CD4-positive, alpha-beta T cell treated with Interleukin-17A for 4 hours (primary cell): Measurements from ENCODE around the gene RGS7BP.

ENCODE experiments used
- DNase-seq: peaks from one replicate; pipeline ENCODE4 v3.0.0-alpha.2; 2020; ENCODE audit warnings: mixed read lengths

RGS7BP gene

DNA sequence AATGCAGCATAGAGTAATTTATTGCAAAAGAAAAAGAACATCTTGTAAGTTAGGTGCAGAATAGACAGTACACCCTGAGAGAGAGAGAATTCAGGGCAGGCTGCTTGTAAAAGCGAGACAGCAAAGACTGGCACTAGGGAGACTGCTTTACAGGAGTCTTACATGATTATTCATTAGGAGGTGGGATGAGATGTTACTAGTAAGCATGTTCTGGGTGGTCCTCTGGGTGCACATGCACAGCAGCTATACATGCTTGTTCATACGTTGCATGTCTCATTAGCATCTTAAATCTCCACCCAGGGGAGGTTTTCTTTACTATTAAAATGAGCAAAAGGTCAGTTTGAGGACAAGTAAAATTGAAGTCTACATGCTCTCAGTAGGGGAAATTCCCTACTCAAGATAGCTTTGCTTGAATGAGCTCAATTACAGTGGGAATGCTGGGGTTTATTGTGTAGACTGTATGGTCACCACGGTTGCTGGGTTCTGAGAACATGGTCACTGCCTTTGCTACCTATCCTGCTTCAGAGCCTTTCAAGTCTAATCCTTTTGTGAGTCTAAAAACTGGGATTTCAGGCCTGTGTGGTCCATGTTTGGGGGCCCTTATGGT is 60.6 kb downstream of the RGS7BP start:
- no peak for DNase-seq

DNA sequence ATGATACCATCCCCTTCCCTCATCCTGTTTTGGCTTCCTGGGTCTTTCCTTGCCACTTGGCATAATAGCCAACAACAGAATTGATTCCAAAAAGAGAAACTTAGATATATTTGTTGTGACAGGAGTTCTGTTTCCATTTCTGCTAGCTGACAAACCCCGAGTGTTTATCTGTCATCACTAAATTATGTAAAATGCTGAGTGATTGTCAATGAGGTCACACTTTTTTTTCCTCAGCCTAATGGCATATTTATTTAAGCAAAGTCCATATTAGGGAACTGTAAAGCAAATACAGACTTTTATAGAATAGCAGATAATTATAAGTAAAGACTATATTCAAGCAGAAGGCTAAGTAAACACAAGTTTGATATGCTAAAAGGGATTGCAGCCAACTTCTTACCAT is 64.0 kb downstream of the RGS7BP start:
- DNase-seq: no peak

DNA sequence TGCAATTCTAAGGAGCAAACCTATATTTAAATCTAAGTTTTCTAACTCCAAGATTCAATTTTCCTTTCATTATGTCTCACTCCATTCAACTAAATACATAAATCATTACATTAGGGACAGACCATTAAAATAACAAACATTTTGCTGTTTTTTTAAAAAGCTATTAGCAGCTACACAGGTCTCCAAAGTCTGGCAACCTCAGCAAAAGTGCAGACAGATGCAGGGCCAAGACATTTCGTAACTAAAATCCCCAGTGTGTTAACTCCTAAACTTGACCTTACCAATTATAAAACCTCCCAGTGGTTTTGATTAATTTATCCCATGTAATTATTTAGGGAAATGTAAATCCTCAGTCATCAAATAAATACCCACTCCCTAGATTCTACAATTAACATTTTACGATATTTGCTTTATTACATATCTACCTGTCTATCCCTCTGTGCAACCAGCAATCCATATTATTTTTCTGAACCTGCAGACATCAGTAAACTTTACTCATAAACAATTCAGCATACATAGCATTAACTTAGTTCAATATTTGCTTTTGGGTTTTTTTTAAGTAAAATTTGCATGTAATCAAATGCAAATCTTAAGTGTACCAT is 64.7 kb downstream of the RGS7BP start:
- DNase-seq: no peak

DNA sequence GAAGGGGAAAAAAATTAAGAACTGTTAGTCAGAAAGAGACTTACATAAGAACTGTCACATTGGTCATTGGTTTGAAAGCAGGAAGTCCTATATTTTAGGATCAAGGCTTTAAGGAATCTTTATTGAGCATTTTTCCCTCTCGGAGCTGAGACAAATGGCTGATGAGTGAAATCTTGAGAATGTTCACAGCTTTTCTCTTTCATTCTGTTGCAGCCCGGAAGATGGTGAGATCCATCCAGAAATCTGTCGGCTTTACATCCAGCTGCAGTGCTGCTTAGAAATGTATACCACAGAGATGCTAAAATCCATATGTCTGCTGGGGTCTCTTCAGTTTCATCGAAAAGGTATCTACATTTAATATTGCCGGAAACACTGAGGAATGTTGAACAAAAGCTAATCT is 69.7 kb downstream of the RGS7BP start:
- no peak for DNase-seq

DNA sequence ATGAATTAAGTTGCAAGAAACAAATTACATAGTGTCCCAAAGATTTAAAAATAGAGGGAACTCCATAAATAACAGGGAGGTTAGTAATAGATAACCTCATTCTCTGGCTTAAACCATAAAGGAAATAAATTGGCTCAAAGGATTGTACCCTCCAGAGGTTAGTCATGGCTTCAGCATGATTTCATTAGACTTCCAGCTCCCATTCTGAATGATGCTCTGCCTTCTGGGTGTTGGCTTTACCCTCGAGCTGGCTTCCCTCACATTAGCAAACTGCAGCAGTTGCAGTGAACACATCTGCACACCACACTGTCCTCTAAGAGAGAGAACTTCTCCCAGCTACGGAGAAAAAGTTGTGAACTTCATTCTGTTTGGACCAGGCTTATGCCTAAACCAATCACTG is 70.4 kb downstream of the RGS7BP start:
- DNase-seq: no peak

DNA sequence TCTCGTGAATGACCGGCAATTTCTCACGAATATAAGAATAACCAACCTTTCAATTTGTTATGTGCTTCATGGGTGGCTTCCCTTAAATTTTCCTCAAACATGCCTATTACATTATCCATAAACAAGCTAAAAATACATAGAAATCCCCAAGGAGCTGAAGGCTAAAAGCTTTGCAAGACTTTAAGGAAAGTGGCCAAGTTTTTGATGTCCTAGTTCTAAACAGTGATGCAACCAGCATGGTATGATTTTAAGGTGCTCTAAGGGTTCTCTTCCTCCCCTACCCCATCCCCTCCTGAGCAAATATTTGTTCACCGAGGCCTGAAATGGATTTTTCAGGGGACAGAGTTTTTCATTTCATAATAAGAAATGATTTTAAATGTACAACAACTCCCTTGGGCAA is 79.8 kb downstream of the RGS7BP start:
- no peak for DNase-seq

DNA sequence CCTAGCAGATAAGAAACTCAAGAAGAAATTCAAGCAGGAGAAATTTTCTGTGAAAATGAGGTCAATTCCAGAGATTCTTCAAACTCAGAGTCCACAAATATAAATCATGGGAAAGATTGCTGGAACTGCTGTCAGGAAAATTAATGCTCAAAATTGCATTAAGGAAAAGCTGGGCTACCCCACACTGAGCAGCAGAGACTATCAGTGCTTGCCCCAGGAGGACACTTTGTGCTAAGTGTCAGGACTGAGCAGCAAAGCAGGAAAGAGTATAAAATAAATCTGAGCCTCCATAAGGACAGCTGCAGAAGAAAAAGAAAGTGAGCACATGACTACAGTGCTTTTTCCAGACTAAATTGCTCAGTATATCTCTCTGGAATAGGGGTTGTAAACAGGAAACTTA is 81.6 kb downstream of the RGS7BP start:
- DNase-seq: no peak

DNA sequence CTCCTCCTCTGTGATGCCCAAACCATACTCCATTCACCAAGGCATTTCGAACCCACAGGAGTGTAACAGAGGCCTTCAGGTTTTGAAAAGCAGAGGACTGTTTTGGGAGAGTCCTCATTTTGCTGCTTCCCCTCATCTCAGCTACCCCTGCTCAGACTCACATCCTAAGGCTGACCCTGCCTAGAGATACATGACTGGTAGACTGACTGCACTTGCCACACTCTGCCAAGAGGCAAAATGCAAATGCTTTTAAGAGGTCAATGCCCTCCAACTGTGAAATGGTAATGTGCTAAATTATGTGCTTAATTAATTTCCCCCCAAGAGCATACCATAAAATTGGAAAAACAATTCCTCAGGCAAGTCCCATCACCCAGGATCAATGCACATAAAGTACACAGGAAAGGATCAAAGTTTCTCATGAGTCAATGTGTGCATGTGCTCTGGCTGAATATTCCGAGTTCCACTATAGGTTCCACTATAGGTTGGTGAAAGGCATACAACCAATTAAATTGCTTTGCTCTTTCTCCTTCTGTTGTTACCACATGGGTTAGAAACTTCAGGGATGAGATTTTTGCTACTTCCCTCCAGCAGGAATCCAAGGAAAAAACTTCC is 87.0 kb downstream of the RGS7BP start:
- no peak for DNase-seq

DNA sequence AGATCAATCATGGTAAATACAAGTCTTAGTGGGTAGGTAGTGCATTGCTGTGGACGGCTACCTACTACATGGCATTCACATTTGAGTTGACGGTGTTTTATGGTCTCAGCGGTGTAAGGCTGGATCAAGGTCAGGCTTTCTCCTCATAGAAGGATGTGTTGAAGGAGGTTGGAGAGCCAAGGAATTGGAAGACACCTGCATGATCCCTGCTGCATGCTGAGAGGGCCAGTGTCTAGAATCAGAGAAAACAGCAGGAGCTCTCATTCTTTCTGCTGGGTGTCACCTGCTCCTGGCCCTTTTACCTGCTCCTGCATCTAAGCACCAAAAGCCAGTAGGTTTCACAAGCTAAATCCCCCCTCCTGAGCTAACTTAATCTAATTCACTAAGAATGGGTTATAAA is 88.2 kb downstream of the RGS7BP start:
- no peak for DNase-seq

DNA sequence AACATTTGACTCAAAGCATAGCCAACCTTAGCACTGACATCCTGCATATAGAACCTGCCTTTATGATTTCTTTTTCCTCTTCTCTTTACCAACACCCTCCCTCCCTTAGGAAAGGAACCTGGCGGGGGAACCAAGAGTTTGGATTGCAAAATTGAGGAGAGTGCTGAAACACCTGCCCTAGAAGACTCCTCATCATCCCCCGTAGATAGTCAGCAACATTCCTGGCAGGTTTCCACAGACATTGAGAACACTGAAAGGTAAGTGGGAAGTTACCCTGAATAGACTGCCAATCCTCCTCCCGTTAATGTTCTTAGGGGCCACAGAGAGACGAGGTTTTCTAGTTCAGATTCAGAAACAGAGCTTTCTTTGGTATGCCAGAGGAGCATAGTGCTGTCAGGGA is 88.8 kb downstream of the RGS7BP start:
- DNase-seq: no peak

DNA sequence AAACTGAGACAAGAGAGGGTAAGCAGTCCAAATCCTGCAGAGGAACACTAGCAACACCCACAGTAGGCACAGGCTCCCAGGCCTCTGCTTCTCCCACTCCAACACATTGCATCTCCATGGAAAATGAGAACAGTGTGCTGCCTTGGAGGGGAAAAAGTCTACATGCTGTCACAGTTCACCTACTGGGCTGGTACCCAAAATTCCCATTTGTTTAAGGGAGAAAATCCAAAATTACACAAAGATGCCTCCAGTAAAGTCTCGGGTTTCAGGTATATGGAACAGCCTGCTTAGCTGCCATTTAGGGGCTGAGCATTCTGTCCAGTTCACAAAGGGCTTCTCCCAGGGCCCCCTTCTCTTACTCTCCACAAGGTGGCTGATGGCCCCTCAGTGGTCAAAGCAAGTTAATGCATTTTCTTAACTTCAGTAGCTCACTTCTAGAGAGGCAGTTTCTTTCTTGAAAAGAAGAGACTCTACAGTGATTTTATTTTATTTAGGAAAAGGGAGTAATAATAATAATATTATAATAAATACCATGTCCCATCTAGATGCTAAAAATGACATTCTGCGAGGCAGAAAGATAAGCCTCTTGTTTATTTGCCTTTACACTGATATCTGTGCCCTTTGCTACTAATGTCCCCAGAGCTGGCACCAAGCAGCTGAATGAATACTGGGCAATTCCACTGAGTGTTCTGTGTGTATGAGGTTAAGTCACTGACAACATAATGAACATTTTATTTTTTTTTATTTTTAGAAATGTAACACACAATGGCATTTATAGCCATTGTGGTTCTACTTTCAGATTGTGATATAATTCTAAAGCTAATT is 89.4 kb downstream of the RGS7BP start:
- DNase-seq: no peak

DNA sequence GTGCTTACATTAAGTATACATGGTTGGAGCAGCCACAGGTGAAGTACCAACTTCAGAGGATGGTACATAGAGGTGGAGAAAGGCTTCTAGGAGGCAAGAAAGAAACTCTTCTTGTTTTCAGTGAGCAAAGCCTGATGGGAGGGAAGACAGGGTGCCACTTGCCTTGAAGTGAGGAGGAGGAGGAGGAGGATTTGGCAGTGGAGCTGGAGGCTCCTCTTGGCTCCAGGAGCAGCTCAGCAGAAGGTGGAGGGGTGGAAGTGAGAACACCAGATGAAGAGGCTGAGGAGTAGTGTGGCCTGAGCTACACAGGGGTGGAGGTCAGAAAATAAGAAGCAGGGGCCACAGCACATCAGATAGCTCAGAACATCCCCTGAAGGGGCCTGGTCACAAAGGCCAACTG is 93.4 kb downstream of the RGS7BP start:
- no peak for DNase-seq

DNA sequence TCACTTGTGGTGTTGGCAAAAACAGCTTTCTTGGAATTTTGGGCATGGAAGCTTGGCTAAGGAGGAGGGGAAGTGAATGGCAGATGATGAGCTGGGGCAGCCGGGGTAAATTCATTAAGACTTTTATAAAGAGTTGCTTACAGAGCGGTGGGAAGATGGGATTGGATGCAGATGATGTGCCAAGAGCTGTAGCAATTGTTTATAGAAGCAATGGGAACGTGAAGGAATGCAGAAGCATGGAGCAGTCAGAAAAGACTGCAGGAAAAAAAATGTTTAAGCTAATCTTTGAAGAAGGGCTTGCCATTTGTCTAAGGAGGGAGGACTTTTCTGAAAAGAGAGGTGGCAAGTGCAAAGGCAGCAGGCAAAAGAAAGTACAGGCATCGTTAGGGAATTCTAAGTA is 97.9 kb downstream of the RGS7BP start:
- DNase-seq: no peak

DNA sequence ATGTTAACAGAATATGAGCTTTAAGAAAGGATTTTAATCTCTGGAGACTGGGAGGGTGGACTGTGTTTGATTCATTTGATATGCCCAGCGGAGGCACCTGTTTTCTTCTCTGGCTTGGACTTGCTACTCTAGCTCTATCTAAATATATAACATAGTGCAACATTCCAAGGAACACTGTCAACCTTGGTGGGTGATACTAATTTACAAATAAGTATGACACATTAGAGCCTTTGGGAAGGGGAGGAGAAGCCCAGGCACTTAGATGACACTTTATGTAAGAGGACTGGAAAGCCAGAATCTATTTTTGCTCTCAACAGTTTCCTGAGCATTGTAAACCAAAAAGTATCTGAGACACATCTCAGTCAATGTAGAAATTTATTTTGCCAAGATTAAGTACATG is 101.1 kb downstream of the RGS7BP start:
- no peak for DNase-seq

DNA sequence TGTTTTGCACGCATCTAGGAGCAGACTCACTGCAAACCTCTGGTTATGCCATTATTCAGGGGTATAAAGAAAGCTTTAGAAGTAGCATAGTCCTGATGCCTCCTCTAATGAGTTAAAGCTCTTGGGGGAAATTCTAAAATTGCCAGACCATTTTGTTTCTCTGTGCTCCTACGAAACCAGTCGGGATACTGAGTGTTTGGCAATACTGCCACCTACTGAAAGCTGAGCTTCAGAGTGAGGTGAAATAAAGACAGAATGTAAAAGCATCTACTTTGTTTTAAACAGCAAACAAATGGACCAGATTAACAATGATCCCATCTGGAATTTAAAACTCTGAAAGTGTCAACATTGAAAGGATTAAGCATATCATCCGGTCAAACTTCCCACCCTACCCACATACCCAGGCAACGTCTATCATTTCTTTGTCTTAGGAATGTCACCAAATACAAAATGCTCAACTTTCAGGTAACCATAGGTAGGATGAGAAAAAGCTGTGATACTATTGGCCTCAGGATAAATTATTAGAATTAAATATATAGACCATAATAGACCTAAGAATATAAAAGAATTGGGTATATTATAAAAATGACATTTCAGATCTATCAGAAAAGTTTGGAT is 106.6 kb downstream of the RGS7BP start:
- no peak for DNase-seq

DNA sequence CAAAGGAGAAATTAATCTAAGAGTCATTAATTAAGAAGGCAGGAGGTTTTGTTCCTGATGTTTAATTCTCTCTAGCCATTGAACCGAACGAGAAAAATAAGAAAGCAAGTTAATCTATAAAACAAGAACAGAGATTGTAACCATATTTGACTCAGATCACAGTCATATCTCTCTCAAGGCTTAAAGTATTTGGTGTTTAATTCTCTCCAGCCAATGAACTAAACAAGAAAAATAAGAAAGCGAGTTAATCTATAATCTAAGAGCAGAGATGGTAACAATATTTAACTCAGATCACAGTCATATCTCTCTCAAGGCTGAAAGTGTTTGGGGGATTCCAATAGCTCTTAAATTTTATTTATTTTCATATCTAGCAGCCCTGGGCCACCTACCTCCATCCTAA is 110.1 kb downstream of the RGS7BP start:
- DNase-seq: no peak

DNA sequence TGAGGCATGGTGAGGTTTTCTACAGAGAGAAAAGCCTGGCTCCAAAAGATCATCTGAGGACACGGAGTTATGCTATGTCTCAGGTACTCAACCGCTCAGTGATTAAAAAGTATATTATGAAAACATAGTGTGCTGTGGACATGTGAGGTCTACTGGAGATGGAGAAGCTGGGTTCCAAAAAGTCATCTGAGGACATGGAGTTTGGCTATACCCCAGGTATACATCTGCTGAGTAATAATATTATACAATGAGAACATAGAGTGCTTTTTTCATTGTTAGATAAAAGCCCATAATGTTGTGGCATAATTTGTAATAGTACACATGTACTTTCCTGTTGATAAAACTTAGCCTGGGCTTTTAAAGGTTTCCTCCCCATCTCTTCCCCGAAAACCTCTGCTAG is 113.8 kb downstream of the RGS7BP start:
- no peak for DNase-seq

DNA sequence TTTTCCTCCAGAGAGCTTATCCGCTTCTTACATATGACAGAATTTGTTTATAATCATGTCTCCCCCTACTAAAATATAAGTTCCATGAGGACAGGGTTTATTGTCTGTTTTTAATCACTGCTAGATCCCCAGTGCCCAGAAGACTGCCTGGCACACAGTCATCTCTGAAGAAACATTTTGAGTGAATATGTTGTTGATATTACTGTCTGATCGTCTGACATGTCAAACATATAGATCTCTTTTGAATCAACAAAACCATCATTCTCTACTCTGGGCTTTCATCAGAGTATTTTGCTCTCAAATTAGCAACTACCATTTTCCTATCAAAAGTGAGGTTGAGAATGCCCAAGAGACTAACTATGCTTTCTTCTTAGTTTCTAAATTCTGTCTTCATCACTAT is 117.2 kb downstream of the RGS7BP start:
- DNase-seq: no peak

DNA sequence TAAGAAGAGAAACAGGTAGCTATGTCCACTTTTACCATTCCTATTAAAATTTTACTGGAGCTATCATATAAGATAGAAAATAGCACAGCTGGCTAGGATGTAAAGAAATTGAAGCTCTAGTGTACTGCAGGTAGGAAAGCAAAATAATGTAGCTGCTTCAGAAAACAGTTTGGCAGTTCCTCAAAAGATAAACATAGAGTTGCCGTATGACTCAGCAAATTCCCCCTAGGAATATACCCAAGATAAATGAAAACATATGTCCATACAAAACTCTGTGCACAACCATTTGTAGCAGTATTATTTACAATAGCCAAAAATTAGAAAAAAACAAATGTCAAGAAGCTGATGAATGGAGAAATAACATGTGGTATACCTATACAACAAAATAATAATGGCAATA is 119.9 kb downstream of the RGS7BP start:
- no peak for DNase-seq

DNA sequence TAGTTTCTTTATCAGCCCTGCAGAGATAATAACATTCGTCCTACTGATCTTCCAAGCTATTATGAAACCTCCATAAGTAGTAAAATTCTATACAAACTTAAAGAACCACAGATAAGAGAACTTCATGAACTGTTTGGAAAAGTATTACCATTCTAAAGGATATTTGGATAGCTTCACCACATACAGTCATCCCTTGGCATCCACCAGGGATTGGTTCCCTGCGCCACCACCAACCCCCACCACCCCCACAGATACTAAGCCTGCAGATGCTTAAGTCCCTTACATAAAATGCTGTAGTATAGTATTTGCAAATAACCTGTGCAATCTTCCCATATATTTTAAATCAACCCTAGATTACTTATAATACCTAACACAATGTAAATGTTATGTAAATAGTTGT is 123.1 kb downstream of the RGS7BP start:
- DNase-seq: no peak

DNA sequence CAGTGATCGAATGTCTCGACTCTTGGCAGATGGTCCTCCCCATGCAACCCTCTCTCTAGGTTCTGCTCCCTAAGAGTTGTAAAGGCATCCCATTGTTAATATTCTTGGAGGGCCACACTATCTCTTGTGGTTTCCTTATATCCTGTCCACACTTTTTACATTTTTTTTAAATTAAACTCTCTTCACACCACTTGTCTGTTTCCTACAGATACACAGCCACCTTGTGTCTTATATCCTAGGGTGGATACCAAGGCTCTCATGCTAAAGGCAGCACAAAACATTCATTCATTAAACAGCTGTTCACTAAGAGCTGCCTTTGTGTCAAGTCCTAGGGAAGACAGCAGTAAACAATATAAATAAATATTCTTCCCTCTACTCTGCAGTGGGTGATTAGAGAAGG is 124.0 kb downstream of the RGS7BP start:
- no peak for DNase-seq

DNA sequence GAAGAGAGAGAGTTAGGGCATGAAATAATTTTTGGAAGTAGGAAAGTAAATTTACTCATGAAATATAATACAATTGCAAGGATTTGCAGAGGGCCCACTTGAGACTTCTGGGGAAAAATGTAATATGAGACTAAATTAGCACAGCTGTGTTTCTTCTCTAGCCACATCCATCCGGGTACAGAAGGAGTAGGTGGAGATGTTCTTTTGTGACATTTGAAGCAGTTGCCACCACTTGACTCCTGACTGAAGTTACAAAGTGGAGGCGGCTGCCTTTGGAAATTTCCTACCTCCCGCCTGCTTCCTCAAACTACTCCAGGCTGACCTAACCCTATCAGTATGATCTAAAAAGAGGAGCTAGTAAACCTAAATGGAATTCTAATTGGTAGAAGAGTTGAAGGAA is 126.4 kb downstream of the RGS7BP start:
- DNase-seq: no peak

DNA sequence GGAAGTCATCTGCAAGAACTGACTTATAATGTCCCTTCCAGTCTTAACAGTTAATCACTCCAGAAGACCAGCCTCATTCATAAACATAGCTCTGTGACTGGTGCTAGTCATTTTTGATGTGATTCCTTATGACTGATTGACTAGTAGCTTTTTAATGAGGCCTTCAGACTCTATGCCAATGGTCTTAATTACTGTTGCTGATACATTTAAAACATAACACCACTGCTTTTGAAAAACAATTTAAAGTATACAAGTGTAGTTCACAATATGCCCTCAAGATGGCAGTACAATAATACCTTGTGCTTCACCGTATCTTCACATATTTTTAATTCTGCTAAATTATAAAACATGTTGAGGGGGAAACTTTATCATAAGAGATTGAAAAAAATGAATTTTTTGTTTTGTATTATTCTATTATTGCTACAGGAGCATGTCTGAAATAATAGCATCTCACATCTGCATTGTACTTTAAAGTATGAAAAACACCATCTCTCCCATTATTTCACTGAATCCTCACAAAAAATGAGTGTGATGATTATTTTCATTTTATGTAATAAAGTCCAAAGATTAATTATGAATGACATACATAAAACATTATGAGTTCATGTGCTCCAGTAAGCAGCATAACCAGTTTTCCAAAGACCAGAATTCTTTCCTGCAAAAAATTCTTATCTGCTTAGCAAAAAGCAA is 129.3 kb downstream of the RGS7BP start:
- no peak for DNase-seq
